ENCODE data around the gene PLPP4.

PLPP4 gene

GRCh38 chr10:120583424-120584108 is 126.5 kb downstream of the PLPP4 start:
- no peaks in the 10 kb centered on the region for H3K9me3 ChIP-seq (ENCODE audit: control insufficient read depth, insufficient read depth, low read length)
- H3K4me1 ChIP-seq (ENCODE audit: control insufficient read depth, insufficient read depth, low read length): peaks cover 2% of the 10 kb centered on the region
- H3K9ac ChIP-seq (ENCODE audit: low read depth, low read length): no peak overlapping the region
- no peaks in the 10 kb centered on the region for H3K27me3 ChIP-seq (ENCODE audit: control insufficient read depth, insufficient read depth, low read length)
- no peak overlapping the region for H3K4me3 ChIP-seq (ENCODE audit: low read depth, low read length)
- H3K36me3 ChIP-seq (ENCODE audit: control insufficient read depth, insufficient read depth, low read length): no peaks in the 10 kb centered on the region

GRCh38 chr10:120584786-120585185 is 127.8 kb downstream of the PLPP4 start:
- no peak overlapping the region for H3K9ac ChIP-seq (ENCODE audit: low read depth, low read length)
- H3K27me3 ChIP-seq (ENCODE audit: control insufficient read depth, insufficient read depth, low read length): no peaks in the 10 kb centered on the region
- no peak overlapping the region for H3K4me3 ChIP-seq (ENCODE audit: low read depth, low read length)
- no peaks in the 10 kb centered on the region for H3K36me3 ChIP-seq (ENCODE audit: control insufficient read depth, insufficient read depth, low read length)
- peaks cover 2% of the 10 kb centered on the region for H3K4me1 ChIP-seq (ENCODE audit: control insufficient read depth, insufficient read depth, low read length)
- H3K9me3 ChIP-seq (ENCODE audit: control insufficient read depth, insufficient read depth, low read length): no peaks in the 10 kb centered on the region

GRCh38 chr10:120586471-120586872 is 129.4 kb downstream of the PLPP4 start:
- H3K27me3 ChIP-seq (ENCODE audit: control insufficient read depth, insufficient read depth, low read length): no peaks in the 10 kb centered on the region

GRCh38 chr10:120587061-120587460 is 130.0 kb downstream of the PLPP4 start:
- no peak overlapping the region for H3K9ac ChIP-seq (ENCODE audit: low read depth, low read length)
- no peaks in the 10 kb centered on the region for H3K9me3 ChIP-seq (ENCODE audit: control insufficient read depth, insufficient read depth, low read length)
- H3K27me3 ChIP-seq (ENCODE audit: control insufficient read depth, insufficient read depth, low read length): no peaks in the 10 kb centered on the region
- no peak overlapping the region for H3K4me3 ChIP-seq (ENCODE audit: low read depth, low read length)
- no peaks in the 10 kb centered on the region for H3K36me3 ChIP-seq (ENCODE audit: control insufficient read depth, insufficient read depth, low read length)
- no peaks in the 10 kb centered on the region for H3K4me1 ChIP-seq (ENCODE audit: control insufficient read depth, insufficient read depth, low read length)

More at GRCh38 chr10:120586471-120586872, 129.4 kb downstream of the PLPP4 start:
- Histone ChIP-seq H3K9ac (ENCODE audit: low read depth, low read length) (no peak overlapping the region), H3K9me3 (ENCODE audit: control insufficient read depth, insufficient read depth, low read length) (no peaks in the 10 kb centered on the region), H3K4me1 (ENCODE audit: control insufficient read depth, insufficient read depth, low read length) (no peaks in the 10 kb centered on the region), H3K4me3 (ENCODE audit: low read depth, low read length) (no peak overlapping the region), H3K36me3 (ENCODE audit: control insufficient read depth, insufficient read depth, low read length) (no peaks in the 10 kb centered on the region)

- H3K36me3 ChIP-seq (ENCODE audit: control insufficient read depth, insufficient read depth, low read length): no peaks in the 10 kb centered on the region
- H3K27me3 ChIP-seq (ENCODE audit: control insufficient read depth, insufficient read depth, low read length): no peaks in the 10 kb centered on the region
- no peaks in the 10 kb centered on the region for H3K4me1 ChIP-seq (ENCODE audit: control insufficient read depth, insufficient read depth, low read length)
- no peaks in the 10 kb centered on the region for H3K9me3 ChIP-seq (ENCODE audit: control insufficient read depth, insufficient read depth, low read length)
- H3K4me3 ChIP-seq (ENCODE audit: low read depth, low read length): no peak overlapping the region
- H3K9ac ChIP-seq (ENCODE audit: low read depth, low read length): no peak overlapping the region
Measured at GRCh38 chr10:120588311-120588710, 131.3 kb downstream of the PLPP4 start.

- no peaks in the 10 kb centered on the region for H3K4me1 ChIP-seq (ENCODE audit: control insufficient read depth, insufficient read depth, low read length)
- H3K36me3 ChIP-seq (ENCODE audit: control insufficient read depth, insufficient read depth, low read length): no peaks in the 10 kb centered on the region
- H3K27me3 ChIP-seq (ENCODE audit: control insufficient read depth, insufficient read depth, low read length): no peaks in the 10 kb centered on the region
- H3K9ac ChIP-seq (ENCODE audit: low read depth, low read length): no peak overlapping the region
- no peaks in the 10 kb centered on the region for H3K9me3 ChIP-seq (ENCODE audit: control insufficient read depth, insufficient read depth, low read length)
- no peak overlapping the region for H3K4me3 ChIP-seq (ENCODE audit: low read depth, low read length)
Measured at GRCh38 chr10:120593693-120594092, 136.7 kb downstream of the PLPP4 start.

- Histone ChIP-seq H3K36me3 (ENCODE audit: control insufficient read depth, insufficient read depth, low read length) (no peaks in the 10 kb centered on the region), H3K4me3 (ENCODE audit: low read depth, low read length) (no peak overlapping the region), H3K4me1 (ENCODE audit: control insufficient read depth, insufficient read depth, low read length) (no peaks in the 10 kb centered on the region), H3K9ac (ENCODE audit: low read depth, low read length) (no peak overlapping the region), H3K9me3 (ENCODE audit: control insufficient read depth, insufficient read depth, low read length) (no peaks in the 10 kb centered on the region), H3K27me3 (ENCODE audit: control insufficient read depth, insufficient read depth, low read length) (no peaks in the 10 kb centered on the region)
Measured at GRCh38 chr10:120597902-120598301, 140.9 kb downstream of the PLPP4 start.

- H3K27me3 ChIP-seq (ENCODE audit: control insufficient read depth, insufficient read depth, low read length): no peaks in the 10 kb centered on the region
- no peaks in the 10 kb centered on the region for H3K4me1 ChIP-seq (ENCODE audit: control insufficient read depth, insufficient read depth, low read length)
- no peaks in the 10 kb centered on the region for H3K9me3 ChIP-seq (ENCODE audit: control insufficient read depth, insufficient read depth, low read length)
- no peak overlapping the region for H3K9ac ChIP-seq (ENCODE audit: low read depth, low read length)
- H3K36me3 ChIP-seq (ENCODE audit: control insufficient read depth, insufficient read depth, low read length): no peaks in the 10 kb centered on the region
- no peak overlapping the region for H3K4me3 ChIP-seq (ENCODE audit: low read depth, low read length)
Measured at GRCh38 chr10:120598386-120598785, 141.4 kb downstream of the PLPP4 start.

- Histone ChIP-seq H3K4me1 (ENCODE audit: control insufficient read depth, insufficient read depth, low read length) (no peaks in the 10 kb centered on the region), H3K9me3 (ENCODE audit: control insufficient read depth, insufficient read depth, low read length) (no peaks in the 10 kb centered on the region), H3K27me3 (ENCODE audit: control insufficient read depth, insufficient read depth, low read length) (no peaks in the 10 kb centered on the region), H3K36me3 (ENCODE audit: control insufficient read depth, insufficient read depth, low read length) (no peaks in the 10 kb centered on the region), H3K4me3 (ENCODE audit: low read depth, low read length) (no peak overlapping the region), H3K9ac (ENCODE audit: low read depth, low read length) (no peak overlapping the region)
Measured at GRCh38 chr10:120599200-120599724, 142.2 kb downstream of the PLPP4 start.

GRCh38 chr10:120600871-120601649 is 144.0 kb downstream of the PLPP4 start:
- H3K9me3 ChIP-seq (ENCODE audit: control insufficient read depth, insufficient read depth, low read length): no peaks in the 10 kb centered on the region
- no peaks in the 10 kb centered on the region for H3K36me3 ChIP-seq (ENCODE audit: control insufficient read depth, insufficient read depth, low read length)
- no peak overlapping the region for H3K9ac ChIP-seq (ENCODE audit: low read depth, low read length)
- no peaks in the 10 kb centered on the region for H3K27me3 ChIP-seq (ENCODE audit: control insufficient read depth, insufficient read depth, low read length)
- no peak overlapping the region for H3K4me3 ChIP-seq (ENCODE audit: low read depth, low read length)
- peaks cover 4% of the 10 kb centered on the region for H3K4me1 ChIP-seq (ENCODE audit: control insufficient read depth, insufficient read depth, low read length)

- Histone ChIP-seq H3K4me3 (ENCODE audit: low read depth, low read length) (no peak overlapping the region), H3K36me3 (ENCODE audit: control insufficient read depth, insufficient read depth, low read length) (no peaks in the 10 kb centered on the region), H3K9me3 (ENCODE audit: control insufficient read depth, insufficient read depth, low read length) (no peaks in the 10 kb centered on the region), H3K9ac (ENCODE audit: low read depth, low read length) (no peak overlapping the region), H3K27me3 (ENCODE audit: control insufficient read depth, insufficient read depth, low read length) (no peaks in the 10 kb centered on the region), H3K4me1 (ENCODE audit: control insufficient read depth, insufficient read depth, low read length) (peaks cover 4% of the 10 kb centered on the region)
Measured at GRCh38 chr10:120601999-120602398, 145.0 kb downstream of the PLPP4 start.

- no peak overlapping the region for H3K4me3 ChIP-seq (ENCODE audit: low read depth, low read length)
- no peaks in the 10 kb centered on the region for H3K36me3 ChIP-seq (ENCODE audit: control insufficient read depth, insufficient read depth, low read length)
- no peaks in the 10 kb centered on the region for H3K27me3 ChIP-seq (ENCODE audit: control insufficient read depth, insufficient read depth, low read length)
- H3K9me3 ChIP-seq (ENCODE audit: control insufficient read depth, insufficient read depth, low read length): no peaks in the 10 kb centered on the region
- no peak overlapping the region for H3K9ac ChIP-seq (ENCODE audit: low read depth, low read length)
- H3K4me1 ChIP-seq (ENCODE audit: control insufficient read depth, insufficient read depth, low read length): peaks cover 4% of the 10 kb centered on the region
Measured at GRCh38 chr10:120605410-120605809, 148.4 kb downstream of the PLPP4 start.
